Measurements from ENCODE around the gene PPARD.

DNA sequence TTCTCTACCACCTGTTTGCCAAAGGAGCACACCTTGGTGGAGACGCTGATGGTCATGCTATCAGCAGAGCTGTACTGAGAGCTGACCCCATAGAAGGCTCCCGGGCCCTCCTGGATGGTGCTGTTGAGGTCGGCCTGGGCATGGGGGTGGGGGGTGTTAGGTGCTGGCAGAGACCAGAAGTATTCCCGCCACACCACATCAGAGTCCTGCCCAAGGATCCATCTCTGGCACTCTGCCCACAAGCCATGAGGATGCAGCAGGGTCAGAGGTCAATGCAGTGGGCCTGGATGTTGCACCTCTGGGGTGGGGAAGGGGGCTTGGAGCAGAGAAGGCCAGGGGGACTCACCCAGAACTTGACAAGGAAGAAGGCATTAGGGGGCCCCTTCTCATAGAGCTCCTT is 133.2 kb downstream of the PPARD start:
- no peak for TF ChIP-seq CTCF (IDR thresholded peaks at IDR 0.05)
- no peak for TF ChIP-seq EZH2 (IDR thresholded peaks at IDR 0.05)
- TF ChIP-seq EZH2phosphoT487 (IDR thresholded peaks at IDR 0.05): no peak
